ENCODE data around the gene NOC3L.

Gene NOC3L

DNA sequence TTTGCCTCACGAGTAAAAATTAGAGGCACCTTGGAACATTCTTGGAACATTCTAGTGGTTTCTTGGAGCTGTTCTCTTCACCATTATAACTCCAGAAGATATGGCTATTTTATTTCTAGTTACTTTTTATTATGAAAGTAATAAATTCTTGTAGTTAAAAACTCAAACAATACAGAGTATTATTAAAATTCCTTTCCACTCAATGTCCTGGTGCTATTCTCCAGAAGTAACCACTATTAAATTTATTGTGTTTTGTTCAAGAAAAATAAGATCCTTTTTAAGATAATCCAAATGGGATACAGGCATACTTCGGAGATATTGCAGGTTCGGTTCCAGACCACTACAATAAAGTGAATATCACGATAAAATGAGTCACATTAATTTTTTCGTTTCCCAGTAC is 68.6 kb downstream of the NOC3L start:
- TF ChIP-seq, protein P1, sequence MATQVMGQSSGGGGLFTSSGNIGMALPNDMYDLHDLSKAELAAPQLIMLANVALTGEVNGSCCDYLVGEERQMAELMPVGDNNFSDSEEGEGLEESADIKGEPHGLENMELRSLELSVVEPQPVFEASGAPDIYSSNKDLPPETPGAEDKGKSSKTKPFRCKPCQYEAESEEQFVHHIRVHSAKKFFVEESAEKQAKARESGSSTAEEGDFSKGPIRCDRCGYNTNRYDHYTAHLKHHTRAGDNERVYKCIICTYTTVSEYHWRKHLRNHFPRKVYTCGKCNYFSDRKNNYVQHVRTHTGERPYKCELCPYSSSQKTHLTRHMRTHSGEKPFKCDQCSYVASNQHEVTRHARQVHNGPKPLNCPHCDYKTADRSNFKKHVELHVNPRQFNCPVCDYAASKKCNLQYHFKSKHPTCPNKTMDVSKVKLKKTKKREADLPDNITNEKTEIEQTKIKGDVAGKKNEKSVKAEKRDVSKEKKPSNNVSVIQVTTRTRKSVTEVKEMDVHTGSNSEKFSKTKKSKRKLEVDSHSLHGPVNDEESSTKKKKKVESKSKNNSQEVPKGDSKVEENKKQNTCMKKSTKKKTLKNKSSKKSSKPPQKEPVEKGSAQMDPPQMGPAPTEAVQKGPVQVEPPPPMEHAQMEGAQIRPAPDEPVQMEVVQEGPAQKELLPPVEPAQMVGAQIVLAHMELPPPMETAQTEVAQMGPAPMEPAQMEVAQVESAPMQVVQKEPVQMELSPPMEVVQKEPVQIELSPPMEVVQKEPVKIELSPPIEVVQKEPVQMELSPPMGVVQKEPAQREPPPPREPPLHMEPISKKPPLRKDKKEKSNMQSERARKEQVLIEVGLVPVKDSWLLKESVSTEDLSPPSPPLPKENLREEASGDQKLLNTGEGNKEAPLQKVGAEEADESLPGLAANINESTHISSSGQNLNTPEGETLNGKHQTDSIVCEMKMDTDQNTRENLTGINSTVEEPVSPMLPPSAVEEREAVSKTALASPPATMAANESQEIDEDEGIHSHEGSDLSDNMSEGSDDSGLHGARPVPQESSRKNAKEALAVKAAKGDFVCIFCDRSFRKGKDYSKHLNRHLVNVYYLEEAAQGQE (IDR thresholded peaks at IDR 0.05; ENCODE audit: low read depth): no peak
- TF ChIP-seq CEBPB (IDR thresholded peaks at IDR 0.05): no peak
- no peak for TF ChIP-seq TCF12 (IDR thresholded peaks at IDR 0.05; ENCODE audit: low read depth)
- no peak for TF ChIP-seq RAD21 (IDR thresholded peaks at IDR 0.05; ENCODE audit: low read depth)

DNA sequence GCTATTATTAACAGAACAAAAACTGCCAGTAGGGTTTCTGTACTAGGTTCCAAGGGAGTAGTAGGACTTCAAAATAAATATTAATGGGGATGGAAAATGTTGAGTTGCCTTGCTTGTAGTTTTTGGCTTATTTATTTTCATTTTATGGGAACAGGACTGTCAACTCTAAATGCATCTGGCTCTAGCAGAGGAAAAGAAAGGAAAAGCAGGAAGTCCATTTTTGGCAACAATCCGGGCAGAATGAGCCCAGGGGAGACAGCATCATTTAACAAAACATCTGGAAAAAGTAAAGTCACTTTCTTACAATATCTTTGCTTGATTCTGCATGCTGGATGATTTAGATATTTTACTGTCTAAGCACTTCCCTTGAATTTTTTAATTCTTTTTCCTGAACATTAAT is 69.4 kb downstream of the NOC3L start:
- TF ChIP-seq, protein P1 (IDR thresholded peaks at IDR 0.05; ENCODE audit: low read depth): no peak
- TF ChIP-seq, protein P2, sequence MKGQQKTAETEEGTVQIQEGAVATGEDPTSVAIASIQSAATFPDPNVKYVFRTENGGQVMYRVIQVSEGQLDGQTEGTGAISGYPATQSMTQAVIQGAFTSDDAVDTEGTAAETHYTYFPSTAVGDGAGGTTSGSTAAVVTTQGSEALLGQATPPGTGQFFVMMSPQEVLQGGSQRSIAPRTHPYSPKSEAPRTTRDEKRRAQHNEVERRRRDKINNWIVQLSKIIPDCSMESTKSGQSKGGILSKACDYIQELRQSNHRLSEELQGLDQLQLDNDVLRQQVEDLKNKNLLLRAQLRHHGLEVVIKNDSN (IDR thresholded peaks at IDR 0.05): no peak
- TF ChIP-seq TAF1 (IDR thresholded peaks at IDR 0.05; ENCODE audit: low read depth) (no peak), EGR1 (IDR thresholded peaks at IDR 0.05) (no peak), RAD21 (IDR thresholded peaks at IDR 0.05; ENCODE audit: low read depth) (no peak), TEAD4 (IDR thresholded peaks at IDR 0.05) (no peak), FOXM1 (IDR thresholded peaks at IDR 0.05; ENCODE audit: borderline replicate concordance, low read depth) (no peak), ZBTB7A (IDR thresholded peaks at IDR 0.05; ENCODE audit: low read depth) (no peak), CREB1 (IDR thresholded peaks at IDR 0.05; ENCODE audit: low read depth) (no peak), NFIC (IDR thresholded peaks at IDR 0.05) (no peak), CEBPB (IDR thresholded peaks at IDR 0.05) (no peak), TCF12 (IDR thresholded peaks at IDR 0.05; ENCODE audit: low read depth) (no peak), EP300 (IDR thresholded peaks at IDR 0.05; ENCODE audit: borderline replicate concordance) (no peak)
- TF ChIP-seq, protein P3, sequence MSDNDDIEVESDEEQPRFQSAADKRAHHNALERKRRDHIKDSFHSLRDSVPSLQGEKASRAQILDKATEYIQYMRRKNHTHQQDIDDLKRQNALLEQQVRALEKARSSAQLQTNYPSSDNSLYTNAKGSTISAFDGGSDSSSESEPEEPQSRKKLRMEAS (IDR thresholded peaks at IDR 0.05): no peak

DNA sequence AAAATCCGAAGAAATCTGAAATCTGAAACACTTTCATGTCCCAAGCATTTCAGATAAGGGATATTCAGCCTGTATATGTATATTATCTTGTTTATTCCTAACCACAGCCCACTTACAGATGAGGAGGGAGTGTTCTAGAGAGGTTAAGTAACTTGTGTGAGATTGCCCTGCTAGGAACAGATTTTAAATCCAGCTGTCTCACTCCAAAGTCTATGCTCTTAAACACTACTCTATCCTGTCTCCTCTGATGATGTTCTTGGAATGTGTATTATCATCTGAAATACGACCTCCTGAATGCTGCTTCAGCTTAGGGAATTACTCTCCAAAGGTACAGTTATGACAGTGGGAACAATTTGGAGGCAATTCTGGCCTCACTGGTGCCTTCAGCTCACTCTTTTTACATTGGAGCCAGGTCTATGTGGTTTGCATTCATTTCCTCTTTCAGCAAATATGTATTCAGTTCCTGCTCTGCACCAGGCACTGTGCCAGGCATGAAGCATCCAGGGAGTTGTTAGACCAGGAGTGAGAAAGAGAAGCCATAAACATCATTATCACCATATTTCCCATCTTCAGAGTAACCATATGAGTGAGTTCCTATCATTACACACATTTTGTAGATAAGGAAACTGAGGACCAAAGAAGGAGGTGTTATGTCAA is 70.2 kb downstream of the NOC3L start:
- TF ChIP-seq NFIC (IDR thresholded peaks at IDR 0.05) (no peak), YY1 (IDR thresholded peaks at IDR 0.05; ENCODE audit: low read depth) (no peak)

DNA sequence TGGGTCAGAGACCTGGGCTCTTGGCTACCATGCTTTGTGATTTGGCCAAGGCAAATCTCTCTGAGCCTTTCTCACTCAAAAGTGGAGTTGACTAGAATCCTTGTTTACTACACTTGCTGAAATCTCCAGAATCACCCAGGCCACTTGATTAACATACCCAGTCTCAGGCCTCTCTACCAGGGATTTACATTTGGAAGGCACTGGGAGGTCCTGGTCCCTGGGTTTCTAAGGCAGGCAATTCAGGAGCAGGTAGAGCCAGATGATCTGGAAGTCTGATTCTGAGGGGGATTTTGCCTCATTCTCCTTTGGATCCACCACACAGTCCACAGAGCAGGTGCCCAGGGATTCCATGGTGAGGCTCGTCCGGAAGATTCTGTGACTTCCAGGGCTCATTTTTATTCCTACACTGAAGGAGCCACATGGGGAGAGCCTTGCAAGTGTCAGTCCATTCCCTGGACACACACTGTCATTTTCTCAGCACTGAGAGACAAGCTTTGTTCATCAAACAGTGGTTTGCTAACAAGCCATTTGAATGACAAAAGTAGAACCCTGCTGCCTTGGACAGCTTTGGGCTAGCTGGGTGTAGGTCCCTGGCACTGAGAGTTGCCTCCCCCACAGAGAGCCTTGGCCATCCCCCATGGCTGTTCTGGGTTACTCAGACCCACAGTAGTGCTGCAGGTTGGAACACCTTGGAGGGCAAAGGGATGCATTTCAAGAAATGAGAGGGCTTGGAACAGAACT is 74.2 kb downstream of the NOC3L start:
- TF ChIP-seq EP300 (IDR thresholded peaks at IDR 0.05; ENCODE audit: borderline replicate concordance): no peak
- TF ChIP-seq, protein P2 (IDR thresholded peaks at IDR 0.05): no peak
- TF ChIP-seq NFIC (IDR thresholded peaks at IDR 0.05): no peak
- no peak for TF ChIP-seq ZBTB7A (IDR thresholded peaks at IDR 0.05; ENCODE audit: low read depth)
- no peak for TF ChIP-seq FOXM1 (IDR thresholded peaks at IDR 0.05; ENCODE audit: borderline replicate concordance, low read depth)
- TF ChIP-seq TEAD4 (IDR thresholded peaks at IDR 0.05): no peak
- TF ChIP-seq, protein P3 (IDR thresholded peaks at IDR 0.05): no peak
- TF ChIP-seq TAF1 (IDR thresholded peaks at IDR 0.05; ENCODE audit: low read depth): no peak
- TF ChIP-seq TCF12 (IDR thresholded peaks at IDR 0.05; ENCODE audit: low read depth): no peak
- no peak for TF ChIP-seq CREB1 (IDR thresholded peaks at IDR 0.05; ENCODE audit: low read depth)
- no peak for TF ChIP-seq CEBPB (IDR thresholded peaks at IDR 0.05)
- TF ChIP-seq, protein P1 (IDR thresholded peaks at IDR 0.05; ENCODE audit: low read depth): no peak
- no peak for TF ChIP-seq EGR1 (IDR thresholded peaks at IDR 0.05)
- TF ChIP-seq YY1 (IDR thresholded peaks at IDR 0.05; ENCODE audit: low read depth): no peak

Measured in Ishikawa (cell line).